ENCODE results near the gene TCP11L1. TPM values are rescaled to one million over a fixed set of nuclear protein-coding genes. Genes with fewer than 3 reads are reported as not detected.

The TCP11L1 gene, protein sequence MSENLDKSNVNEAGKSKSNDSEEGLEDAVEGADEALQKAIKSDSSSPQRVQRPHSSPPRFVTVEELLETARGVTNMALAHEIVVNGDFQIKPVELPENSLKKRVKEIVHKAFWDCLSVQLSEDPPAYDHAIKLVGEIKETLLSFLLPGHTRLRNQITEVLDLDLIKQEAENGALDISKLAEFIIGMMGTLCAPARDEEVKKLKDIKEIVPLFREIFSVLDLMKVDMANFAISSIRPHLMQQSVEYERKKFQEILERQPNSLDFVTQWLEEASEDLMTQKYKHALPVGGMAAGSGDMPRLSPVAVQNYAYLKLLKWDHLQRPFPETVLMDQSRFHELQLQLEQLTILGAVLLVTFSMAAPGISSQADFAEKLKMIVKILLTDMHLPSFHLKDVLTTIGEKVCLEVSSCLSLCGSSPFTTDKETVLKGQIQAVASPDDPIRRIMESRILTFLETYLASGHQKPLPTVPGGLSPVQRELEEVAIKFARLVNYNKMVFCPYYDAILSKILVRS
- total RNA-seq, result 15.7 TPM

DNA sequence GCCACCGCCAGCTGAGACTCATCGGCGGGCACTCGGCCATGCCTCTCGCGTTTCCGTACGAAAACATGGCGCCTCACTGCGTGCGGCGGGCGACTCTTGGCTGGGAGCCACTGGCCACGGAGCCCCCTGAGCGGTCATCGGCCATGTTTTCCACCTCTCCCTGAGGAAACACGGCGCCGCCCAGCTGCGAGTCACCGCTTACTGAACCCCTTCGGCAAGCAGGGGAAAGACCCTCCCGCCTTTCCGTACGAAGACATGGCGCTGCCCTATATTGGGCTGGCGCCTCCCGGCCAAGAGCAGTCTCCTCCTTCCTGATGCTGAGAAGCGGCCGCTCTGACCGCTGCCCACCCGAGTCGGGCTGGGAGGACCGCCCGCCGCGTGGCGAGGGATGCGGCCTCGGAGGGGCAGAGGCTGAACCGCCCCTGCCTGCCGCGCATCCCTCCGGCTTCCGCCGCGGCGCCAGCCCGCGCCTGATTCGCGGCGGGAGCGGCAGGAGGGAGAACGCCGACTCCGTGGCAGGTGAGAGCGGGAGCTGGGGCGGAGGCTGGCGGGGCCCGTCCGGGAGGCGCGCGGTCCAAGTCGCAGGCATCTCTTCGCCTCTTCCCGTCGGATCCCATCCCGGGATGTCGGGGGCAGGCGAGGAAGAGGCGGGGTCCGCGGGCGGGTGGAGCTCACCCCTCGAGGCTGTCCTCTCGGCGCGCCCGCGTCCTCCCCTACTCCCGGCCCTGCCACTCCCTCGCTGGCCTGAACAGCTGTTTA, at the start of gene TCP11L1:
Gene TCP11L1 (plus strand): TSS at position 299 of the 759 bp plus-strand sequence. CDS start 4,202 bp downstream, outside the sequence.
- DNase-seq, result peak; percentile 93

DNA sequence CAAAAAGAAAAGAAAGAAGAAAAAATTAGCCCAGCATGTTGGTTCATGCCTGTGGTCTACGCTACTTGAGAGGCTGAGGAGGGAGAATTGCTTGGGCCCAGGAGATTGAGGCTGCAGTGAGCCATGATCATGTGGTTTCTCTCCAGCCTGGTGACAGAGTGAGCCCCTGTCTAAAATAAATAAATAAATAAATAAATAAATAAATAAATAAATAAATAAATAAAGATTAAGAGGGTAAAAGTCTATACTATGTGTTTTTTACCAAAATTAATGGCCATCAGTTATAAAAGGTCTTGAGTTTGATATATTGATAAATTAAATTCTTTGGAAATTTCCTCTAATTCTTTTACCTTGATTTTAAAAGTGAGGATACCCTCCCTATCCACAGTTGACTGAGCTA, 48.9 kb upstream of the TCP11L1 start:
- no peak for DNase-seq

DNA sequence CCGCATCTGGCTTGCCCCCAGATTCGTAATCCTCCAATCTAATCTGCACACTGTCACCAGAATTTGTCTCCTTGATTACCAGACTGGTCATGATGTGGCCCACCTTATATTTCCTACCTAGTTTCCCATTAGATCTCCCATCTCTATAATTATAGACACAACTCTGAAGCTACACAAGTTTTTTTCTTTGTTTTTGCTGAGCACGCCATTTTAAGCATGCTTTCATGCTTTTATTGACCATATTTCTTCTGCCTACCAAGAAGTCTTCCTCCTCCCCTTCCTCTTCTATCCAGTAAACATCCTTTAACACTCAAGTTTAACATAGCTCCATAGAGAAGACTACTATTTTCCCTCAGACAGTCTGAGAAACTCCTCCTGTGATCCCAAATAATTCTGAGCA, 47.9 kb upstream of the TCP11L1 start:
- no peak for DNase-seq

DNA sequence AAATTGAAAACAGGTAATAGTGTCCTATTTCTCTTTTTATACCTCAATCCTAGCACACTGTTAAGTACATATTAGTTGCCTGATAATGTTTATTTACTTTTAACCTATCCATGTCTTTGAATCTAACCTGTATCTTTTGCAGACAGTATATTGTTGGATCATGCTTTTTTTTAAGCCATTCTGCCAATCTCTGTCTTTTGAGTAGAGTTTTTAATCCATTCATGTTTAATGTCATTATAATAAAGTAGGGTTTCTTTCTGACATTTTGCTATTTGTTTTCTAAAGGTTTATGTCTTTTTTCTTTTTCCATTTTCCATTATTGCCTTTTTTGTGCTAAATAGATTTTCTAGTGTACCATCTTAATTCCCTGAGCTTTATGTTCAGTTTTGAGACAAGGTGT, 47.5 kb upstream of the TCP11L1 start:
- DNase-seq, result no peak

DNA sequence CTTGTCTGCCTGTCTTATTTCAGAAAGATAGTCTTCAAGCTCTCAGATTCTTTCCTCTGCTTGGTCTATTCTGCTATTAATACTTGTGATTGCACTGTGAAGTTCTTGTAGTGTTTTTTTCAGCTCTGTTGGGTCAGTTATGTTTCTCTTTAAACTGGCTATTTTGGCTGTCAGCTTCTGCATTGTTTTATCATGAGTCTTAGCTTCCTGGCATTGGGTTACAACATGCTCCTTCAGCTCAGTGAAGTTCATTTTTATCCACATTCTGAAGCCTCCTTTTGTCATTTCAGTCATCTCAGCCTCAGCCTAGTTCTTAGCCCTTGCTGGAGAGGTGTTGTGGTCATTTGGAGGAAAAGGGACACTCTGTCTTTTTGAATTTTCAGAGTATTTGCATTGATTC, 39.2 kb upstream of the TCP11L1 start:
- no peak for DNase-seq

DNA sequence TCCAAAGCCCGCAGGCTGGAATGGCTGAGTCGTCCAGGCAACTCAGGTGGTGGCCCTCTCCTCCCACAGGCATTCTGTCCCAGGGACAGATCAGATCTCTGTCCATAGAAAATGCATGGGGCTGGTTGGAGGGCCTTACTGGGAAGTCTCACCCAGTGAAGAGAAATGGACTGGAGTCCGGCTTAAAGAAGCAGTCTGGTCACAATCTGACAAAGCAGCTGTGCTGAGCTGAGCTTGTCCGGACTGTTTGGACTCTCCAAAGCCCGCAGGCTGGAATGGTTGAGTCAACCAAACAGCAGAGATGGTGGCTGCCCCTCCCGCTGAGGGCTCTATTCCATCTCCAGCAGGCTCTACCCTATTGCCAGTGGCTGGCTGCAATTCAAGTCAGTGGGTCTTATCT, 38.1 kb upstream of the TCP11L1 start:
- no peak for DNase-seq

DNA sequence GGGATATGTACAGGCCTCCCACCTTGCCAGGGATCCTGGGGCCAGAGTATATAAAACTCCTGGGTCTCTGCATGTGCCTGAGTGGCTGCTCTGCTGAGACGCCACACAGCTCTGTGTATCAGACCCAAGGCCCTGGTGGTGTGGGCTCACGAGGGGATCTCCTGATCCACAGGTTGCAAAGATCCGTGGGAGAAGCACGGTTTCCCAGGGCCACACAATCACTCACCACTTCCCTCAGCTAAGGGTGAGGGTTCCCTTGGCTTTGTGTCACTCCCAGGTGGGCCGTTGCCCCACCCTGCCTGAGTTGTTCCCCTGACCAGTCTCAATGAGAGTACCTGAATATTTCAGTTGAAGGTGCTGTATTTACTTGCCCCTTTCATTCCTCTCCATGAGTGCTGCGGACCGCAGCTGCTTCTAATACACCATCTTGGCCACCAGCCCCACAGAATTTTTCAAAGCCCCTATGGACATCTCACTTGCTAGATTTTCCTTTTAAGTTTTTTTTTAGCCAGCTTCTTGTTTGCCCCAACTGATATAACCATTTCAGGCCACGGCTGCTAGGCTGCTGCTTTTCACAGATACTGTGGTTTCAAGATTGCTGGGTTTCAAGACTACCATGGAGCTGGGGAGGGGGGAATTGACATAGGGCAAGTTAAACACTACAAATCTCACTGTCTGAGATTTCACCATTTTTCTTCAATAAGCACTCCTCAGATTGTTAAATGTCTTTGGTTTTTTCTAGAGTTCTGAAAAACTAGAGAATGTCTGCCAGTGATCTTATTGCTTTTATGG, 37.4 kb upstream of the TCP11L1 start:
- no peak for DNase-seq

DNA sequence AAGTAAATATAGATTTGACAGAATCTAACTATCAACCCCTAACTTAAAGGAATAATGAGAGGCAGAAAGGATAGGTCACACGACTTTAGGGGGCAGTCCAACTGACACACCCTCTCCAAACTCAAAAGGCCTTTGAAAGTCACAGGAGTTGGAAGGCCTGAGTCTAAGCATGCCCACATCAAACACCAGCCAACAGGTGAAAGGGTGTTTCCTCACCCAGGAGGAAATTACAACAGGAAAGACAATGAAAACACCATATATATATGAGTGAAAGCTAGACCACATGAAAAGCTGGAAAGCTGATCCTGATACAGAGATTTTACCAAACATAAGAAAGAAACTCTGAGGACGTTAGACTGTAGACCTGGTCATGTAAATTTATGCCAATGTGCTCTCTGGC, 34.2 kb upstream of the TCP11L1 start:
- no peak for DNase-seq

DNA sequence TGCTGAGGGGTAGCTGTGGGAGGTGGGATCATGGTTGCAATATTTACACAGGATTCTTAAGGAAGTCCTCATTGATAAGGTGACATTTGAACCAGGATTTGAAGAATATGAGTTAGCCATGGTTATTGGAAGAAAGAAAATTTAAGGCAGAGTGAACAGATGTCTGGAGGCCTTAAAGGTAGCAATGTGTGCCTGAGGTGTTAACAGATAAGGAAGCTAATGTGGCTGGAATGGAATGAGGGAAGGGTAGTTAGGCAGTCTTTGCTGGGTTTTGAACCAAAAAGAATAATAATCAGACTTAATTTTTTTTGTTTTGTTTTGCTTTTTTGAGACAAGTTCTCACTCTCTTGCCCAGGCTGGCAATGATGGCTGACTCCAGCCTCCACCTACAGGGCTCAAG, 33.4 kb upstream of the TCP11L1 start:
- no peak for DNase-seq

DNA sequence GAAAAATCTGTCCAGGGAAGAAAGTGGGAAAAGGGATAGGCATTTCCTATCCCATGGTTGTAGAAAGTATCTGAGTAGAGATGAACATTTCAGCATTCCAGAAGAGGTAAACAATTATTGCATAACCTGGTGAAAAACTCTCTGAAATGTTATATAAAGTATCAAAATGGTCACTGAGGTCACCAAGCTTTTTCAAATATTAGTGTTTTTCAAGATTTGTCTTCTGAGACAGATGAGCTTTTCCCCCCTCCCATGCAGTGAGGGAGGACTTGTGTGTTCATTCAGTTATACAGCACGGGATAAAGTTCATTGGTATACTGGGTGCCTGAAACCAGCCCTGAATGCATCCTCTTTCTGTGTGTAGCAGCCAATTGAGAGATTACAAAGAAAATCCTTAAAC, 25.6 kb upstream of the TCP11L1 start:
- no peak for DNase-seq

DNA sequence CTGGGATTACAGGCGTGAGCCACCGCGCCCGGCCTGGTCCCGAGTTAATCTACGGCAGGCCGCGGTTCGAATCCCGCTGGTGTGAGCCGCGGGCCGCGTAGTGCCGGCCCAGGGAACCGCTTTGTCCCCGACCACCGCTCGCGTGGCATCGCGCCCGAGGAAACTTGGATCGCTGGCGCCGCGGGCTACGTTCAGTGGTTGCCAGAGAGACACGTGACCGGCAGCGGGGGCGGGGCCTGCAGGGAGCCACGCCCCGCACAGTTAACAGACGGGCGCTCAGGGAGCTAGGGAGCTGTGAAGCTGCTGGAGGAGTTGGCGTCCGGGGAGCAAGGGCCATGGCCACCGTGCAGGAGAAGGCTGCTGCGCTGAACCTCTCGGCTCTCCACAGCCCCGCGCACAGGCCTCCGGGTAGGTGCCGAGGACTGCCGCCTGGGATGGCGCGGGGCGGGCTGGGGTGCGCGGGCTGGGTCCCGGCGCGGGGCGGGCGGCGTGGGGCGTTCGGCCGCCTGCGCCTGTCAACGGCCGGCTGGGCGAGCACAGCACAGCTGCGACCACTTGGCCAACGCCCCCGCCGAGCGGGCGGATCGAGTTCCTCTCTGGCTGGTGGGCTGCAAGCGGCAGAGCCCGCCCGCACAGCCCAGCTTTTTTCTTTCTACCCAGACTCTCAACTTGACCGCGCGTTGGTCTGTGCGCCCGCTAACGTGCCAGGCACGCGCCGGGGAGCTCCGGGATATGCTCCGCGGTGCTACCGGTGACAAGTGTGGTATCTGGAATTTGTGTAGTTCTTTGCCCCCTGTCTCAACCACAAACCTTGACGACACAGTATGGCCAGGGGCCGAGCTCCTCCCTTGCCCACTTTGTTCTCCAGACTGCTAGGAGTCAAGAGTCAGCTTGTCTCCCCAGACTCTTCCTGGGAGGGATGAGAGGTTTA, 23.5 kb upstream of the TCP11L1 start, which contains the start of gene DEPDC7:
Gene DEPDC7 (plus strand): TSS at position 258 of the 931 bp plus-strand sequence. CDS start 78 bp downstream, at position 336.
- peak; percentile 69 for DNase-seq

DNA sequence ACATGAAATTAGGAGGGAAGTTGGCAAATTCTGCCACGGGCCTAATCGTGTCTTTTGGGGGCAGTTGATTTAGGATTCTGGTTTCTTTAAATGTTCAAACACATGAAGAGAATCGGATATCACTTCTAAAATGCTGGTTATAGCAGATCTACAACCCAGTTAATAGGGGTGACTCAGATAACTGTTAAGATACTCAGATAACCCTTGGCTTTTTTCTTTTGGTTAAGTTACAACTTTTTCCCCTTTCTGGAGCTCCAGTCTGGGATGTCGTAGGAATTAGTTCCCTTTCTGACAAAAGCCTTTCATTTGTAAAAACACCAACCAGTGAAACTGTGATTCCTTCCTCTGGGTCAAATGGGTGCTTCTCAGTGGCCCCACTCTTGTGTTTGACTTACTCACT, 22.7 kb upstream of the TCP11L1 start:
- no peak for DNase-seq

DNA sequence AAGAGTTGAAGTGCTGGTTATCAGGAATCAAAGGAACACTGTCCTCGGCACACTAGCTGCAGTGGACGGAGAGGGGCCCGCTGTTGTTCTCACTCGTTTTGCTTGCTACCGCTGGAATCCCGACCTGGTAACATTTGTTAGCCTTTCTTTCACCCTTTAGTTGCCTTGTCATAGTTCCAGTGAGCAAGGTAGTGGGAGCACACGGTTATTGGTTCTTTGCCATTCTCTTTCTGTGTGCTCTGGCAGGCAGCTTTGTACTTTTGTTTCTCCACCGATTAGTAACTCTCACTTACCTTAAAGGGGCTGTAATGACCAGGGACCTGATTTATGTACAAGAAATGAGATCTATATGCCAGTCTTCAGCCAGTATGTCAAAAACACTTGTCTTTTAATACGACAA, 21.9 kb upstream of the TCP11L1 start:
- no peak for DNase-seq

DNA sequence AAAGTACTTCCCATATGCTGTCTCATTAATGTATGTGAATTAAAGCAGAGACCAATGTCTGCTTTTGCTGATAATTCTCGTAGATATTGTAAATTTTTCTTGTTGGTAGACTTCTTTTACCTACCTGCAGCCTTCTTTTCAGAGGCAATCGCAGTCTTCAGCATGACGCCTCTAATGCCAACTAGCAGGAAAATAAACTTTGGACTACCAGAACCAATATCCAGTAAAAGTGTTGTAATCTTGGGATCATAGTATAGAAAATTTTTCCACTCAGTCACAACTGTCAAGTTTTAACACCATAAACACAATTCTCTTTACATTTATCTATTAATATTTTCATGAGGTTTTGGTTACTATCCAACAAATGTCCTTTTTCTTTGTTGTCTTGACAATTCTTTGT, 21.4 kb upstream of the TCP11L1 start:
- no peak for DNase-seq

DNA sequence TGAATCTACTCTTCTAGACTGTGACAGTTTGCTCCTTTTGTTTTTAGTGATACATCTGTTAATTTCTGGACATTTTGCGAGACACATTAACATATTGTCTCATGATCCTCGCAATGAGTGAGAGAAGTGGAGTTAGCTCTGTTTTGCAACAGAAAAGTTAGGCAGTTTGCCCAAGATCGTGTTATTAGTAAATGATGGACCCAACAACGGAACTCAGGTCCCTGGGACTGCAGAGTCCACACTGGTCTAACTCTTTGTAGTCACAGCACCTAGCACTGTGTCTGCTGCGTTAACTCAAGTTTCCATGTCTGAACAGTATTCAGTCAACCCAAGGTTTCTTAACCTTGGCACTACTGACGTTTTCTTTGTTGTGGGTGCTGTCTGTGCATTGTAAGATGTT, 20.5 kb upstream of the TCP11L1 start:
- DNase-seq, result no peak

DNA sequence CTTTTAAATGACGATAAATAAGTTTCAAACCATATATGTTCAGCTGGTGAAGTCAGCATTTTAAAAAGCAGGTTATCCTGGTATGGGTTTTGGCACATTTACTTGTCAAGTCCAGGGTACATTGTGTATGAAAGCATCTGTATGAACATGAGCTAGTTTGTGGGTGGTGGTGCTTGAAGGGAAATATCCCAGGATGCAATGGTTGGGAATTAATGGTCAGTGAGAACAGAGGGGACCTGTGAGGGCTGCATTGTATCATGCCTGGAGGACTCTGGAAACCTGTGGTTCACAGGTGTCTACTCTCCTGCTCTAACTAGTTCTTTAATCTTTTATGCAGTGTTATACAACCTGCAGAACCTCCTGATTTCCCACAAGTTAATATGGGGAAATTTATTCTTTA, 17.9 kb upstream of the TCP11L1 start:
- DNase-seq, result no peak

DNA sequence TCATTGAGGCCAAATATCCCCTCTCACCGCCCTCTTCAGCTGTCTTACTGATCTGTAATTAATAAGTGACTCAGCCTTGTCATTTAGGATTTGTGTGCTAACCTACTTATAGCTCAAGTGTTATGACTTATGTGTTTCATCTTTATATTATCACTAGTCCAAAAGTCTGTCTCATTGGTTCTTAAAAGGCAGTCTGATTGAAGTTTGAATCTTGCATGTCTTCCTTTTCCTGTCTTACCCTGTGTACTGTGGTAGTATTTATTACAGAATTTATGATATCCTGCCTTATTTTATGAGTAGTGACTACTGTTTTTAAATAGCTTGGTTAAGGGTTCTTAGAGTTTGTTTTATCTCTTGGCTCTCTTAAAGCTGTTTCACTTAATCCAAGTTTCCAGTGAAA, 17.4 kb upstream of the TCP11L1 start:
- no peak for DNase-seq

DNA sequence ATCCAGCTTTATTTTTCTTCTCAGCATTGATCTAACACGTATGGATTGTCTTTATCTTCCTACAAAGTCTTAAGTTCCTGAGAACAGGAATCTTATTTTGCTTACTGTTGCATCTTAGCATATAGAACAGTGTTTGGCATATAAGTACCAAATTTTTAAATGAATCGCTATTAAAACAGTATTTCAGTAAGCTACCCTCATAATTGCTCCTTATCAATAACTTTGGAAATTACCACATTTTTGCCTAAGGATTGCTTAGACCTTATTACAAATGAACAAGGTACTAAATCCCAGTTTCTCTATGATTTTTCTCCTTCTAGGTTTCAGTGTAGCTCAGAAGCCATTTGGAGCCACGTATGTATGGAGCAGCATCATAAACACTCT, 14.0 kb upstream of the TCP11L1 start:
- DNase-seq, result no peak

DNA sequence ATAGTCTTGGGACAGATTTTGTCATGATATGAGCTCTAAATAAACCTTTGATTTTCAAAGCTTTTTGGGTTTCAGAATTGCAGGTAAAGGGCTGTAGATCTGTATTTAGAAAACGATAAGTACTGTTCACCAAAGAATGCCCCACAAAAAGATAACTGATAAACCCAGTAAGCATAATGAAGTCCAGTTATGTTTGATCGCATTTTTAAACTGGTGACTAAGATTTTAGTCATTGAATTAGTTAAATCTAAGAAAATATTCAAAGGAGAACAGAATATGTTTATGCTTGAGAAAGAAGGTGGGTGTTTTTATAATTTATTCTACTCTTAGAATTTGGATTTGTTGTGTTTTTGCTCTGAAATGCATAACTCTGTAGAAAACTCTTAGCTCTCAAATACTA, 12.1 kb upstream of the TCP11L1 start:
- no peak for DNase-seq

DNA sequence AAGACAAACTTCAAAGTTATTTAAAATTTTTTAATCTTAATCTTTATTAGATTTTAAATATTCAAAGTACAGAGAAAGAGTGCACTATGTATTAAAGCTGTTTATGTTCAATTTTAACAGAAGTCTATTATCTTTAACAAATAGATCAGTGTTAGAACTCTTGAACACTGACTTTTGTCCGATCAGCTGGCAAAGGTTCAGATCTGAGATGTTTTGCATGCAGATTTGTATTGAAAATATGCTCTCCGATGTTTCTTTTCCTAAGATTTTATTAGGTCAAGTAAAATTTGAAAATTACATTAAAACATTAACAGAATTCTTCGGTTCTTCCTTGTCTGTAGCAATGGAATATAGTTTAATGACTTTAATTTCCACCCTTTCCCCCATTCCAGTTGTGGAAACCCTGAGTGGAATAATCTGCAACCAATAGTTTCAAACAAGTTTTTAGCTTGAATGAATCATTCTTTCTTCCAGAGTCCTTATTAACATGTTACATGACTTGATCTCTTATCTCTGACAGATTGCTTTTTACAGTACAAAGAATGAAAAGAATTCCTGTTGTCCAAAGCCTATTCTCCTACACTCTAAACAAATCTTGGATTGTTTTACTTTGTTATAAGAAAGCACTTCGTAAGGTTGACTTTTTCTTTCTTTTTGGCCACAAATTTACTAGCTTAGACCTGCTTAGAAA, 11.4 kb upstream of the TCP11L1 start:
- no peak for DNase-seq

DNA sequence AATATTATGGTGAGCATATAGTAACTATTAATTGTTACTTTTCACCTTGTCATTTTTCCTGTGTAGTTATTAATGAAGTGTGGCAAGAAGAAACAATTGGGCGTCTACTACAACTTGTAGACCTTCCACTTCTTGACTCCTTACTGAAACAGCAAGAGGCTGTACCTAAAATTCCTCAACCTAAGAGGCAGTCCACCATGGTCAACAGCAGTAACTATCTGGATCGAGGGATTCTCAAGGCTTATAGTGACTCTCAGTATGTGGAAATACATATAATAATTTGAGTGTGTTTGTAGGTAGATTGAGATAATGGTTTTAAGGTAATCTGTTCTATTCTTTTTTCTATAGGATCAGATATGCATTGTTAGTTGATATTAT, 10.8 kb upstream of the TCP11L1 start:
- no peak for DNase-seq
